ENCODE measurements around the gene PRKCB. TPM values are rescaled to one million over a fixed set of nuclear protein-coding genes. Genes with fewer than 3 reads are reported as not detected.

Gene PRKCB
- total and polyA plus RNA-seq, 2 donors (not counting 1 experiment from before 2014, with no cell fraction given) = 0.01 TPM; not detected in 1

- Histone ChIP-seq H3K4me3 (replicated peaks in 1 of 4; ENCODE audit: control extremely low read depth in 1 of 4, insufficient read depth in 1 of 4, low read depth in 3 of 4, low read length in 4 of 4) (no peak overlapping the region), H2AFZ (ENCODE audit: low read length) (no peak overlapping the region), H3K79me2 (ENCODE audit: control insufficient read depth, insufficient read depth, low read length) (no peaks in the 10 kb centered on the region), H3K9ac (ENCODE audit: insufficient read depth, low read length) (no peak overlapping the region), H3K27ac (ENCODE audit: insufficient read depth, low read length) (no peak overlapping the region), H3K36me3 (ENCODE audit: control insufficient read depth, insufficient read depth, low read length) (no peaks in the 10 kb centered on the region), H4K20me1 (ENCODE audit: control insufficient read depth, extremely low read depth, insufficient read depth, low read length) (no peaks in the 10 kb centered on the region), H3K9me3 (ENCODE audit: control insufficient read depth, insufficient read depth, low read depth, low read length) (no peaks in the 10 kb centered on the region), H3K4me1 (ENCODE audit: control insufficient read depth, extremely low read depth, insufficient read depth, low read length) (no peaks in the 10 kb centered on the region), H3K4me2 (ENCODE audit: extremely low read depth, insufficient read depth, low read length) (no peak overlapping the region), H3K27me3 (ENCODE audit: control insufficient read depth, insufficient read depth, low read length) (no peaks in the 10 kb centered on the region)
- no peak for TF ChIP-seq CTCF (conservative IDR thresholded peaks at IDR 0.05 in 1 of 2, IDR thresholded peaks at IDR 0.05 in 1 of 2; ENCODE audit: low read depth in 1 of 2, low read length in 2 of 2)
- TF ChIP-seq EZH2 (IDR thresholded peaks at IDR 0.05; ENCODE audit: low read length, missing control alignments) = no peak
- no peak for DNase-seq (ENCODE audit: low read depth in 2 of 2)
These were observed 53.4 kb downstream of the PRKCB start for GRCh38 chr16:23889189-23889588.

- no peaks in the 10 kb centered on the region for H3K27me3 ChIP-seq (ENCODE audit: control insufficient read depth, insufficient read depth, low read length)
- no peak for TF ChIP-seq CTCF (conservative IDR thresholded peaks at IDR 0.05 in 1 of 2, IDR thresholded peaks at IDR 0.05 in 1 of 2; ENCODE audit: low read depth in 1 of 2, low read length in 2 of 2)
- no peak overlapping the region for H3K27ac ChIP-seq (ENCODE audit: insufficient read depth, low read length)
- no peaks in the 10 kb centered on the region for H3K4me1 ChIP-seq (ENCODE audit: control insufficient read depth, extremely low read depth, insufficient read depth, low read length)
- H3K36me3 ChIP-seq (ENCODE audit: control insufficient read depth, insufficient read depth, low read length) = no peaks in the 10 kb centered on the region
- H3K79me2 ChIP-seq (ENCODE audit: control insufficient read depth, insufficient read depth, low read length) = no peaks in the 10 kb centered on the region
- H4K20me1 ChIP-seq (ENCODE audit: control insufficient read depth, extremely low read depth, insufficient read depth, low read length) = no peaks in the 10 kb centered on the region
- no peak overlapping the region for H3K9ac ChIP-seq (ENCODE audit: insufficient read depth, low read length)
- H2AFZ ChIP-seq (ENCODE audit: low read length) = no peak overlapping the region
- DNase-seq (ENCODE audit: low read depth in 2 of 2) = no peak
- H3K4me2 ChIP-seq (ENCODE audit: extremely low read depth, insufficient read depth, low read length) = no peak overlapping the region
- no peaks in the 10 kb centered on the region for H3K9me3 ChIP-seq (ENCODE audit: control insufficient read depth, insufficient read depth, low read depth, low read length)
- no peak overlapping the region for H3K4me3 ChIP-seq (replicated peaks in 1 of 4; ENCODE audit: control extremely low read depth in 1 of 4, insufficient read depth in 1 of 4, low read depth in 3 of 4, low read length in 4 of 4)
These were observed 58.2 kb downstream of the PRKCB start for GRCh38 chr16:23893986-23894385.

GRCh38 chr16:23895052-23895451 is 59.3 kb downstream of the PRKCB start:
- no peak overlapping the region for H2AFZ ChIP-seq (ENCODE audit: low read length)
- H3K4me3 ChIP-seq (replicated peaks in 1 of 4; ENCODE audit: control extremely low read depth in 1 of 4, insufficient read depth in 1 of 4, low read depth in 3 of 4, low read length in 4 of 4) = no peak overlapping the region
- H3K27ac ChIP-seq (ENCODE audit: insufficient read depth, low read length) = no peak overlapping the region
- no peaks in the 10 kb centered on the region for H3K36me3 ChIP-seq (ENCODE audit: control insufficient read depth, insufficient read depth, low read length)
- H3K27me3 ChIP-seq (ENCODE audit: control insufficient read depth, insufficient read depth, low read length) = no peaks in the 10 kb centered on the region
- no peak overlapping the region for H3K4me2 ChIP-seq (ENCODE audit: extremely low read depth, insufficient read depth, low read length)
- H4K20me1 ChIP-seq (ENCODE audit: control insufficient read depth, extremely low read depth, insufficient read depth, low read length) = no peaks in the 10 kb centered on the region
- no peaks in the 10 kb centered on the region for H3K4me1 ChIP-seq (ENCODE audit: control insufficient read depth, extremely low read depth, insufficient read depth, low read length)
- H3K9me3 ChIP-seq (ENCODE audit: control insufficient read depth, insufficient read depth, low read depth, low read length) = no peaks in the 10 kb centered on the region
- DNase-seq (ENCODE audit: low read depth in 2 of 2) = no peak
- no peaks in the 10 kb centered on the region for H3K79me2 ChIP-seq (ENCODE audit: control insufficient read depth, insufficient read depth, low read length)
- TF ChIP-seq EZH2 (IDR thresholded peaks at IDR 0.05; ENCODE audit: low read length, missing control alignments) (no peak), CTCF (conservative IDR thresholded peaks at IDR 0.05 in 1 of 2, IDR thresholded peaks at IDR 0.05 in 1 of 2; ENCODE audit: low read depth in 1 of 2, low read length in 2 of 2) (no peak)
- no peak overlapping the region for H3K9ac ChIP-seq (ENCODE audit: insufficient read depth, low read length)
